ENCODE measurements around the gene KCNH3.

DNA sequence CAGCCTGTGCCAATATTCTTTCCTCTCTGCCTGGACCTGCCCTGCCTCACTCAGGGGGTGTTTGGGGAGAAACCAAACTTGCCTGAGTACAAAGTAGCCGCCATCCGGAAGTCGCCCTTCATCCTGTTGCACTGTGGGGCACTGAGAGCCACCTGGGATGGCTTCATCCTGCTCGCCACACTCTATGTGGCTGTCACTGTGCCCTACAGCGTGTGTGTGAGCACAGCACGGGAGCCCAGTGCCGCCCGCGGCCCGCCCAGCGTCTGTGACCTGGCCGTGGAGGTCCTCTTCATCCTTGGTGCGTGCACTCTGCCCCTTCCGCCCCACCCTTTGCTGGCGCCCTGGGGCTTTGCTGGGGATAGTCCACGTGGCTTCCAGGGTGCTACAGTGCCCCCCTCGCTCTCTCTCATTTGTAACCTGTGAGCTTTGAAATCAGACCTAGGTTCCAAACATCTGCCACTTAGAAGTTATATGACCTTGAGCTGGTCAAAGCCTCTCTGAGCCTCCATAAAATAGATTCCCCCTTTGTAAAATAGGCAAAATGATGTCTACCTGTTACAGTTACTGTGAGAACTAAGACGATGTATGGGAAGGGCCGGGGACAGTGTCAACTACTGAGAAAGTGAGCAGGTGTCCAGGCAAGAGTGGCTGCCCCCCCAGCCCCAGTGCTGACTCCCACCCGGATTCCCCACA, 4.5 kb downstream of the KCNH3 start:
- TF ChIP-seq, protein P1, sequence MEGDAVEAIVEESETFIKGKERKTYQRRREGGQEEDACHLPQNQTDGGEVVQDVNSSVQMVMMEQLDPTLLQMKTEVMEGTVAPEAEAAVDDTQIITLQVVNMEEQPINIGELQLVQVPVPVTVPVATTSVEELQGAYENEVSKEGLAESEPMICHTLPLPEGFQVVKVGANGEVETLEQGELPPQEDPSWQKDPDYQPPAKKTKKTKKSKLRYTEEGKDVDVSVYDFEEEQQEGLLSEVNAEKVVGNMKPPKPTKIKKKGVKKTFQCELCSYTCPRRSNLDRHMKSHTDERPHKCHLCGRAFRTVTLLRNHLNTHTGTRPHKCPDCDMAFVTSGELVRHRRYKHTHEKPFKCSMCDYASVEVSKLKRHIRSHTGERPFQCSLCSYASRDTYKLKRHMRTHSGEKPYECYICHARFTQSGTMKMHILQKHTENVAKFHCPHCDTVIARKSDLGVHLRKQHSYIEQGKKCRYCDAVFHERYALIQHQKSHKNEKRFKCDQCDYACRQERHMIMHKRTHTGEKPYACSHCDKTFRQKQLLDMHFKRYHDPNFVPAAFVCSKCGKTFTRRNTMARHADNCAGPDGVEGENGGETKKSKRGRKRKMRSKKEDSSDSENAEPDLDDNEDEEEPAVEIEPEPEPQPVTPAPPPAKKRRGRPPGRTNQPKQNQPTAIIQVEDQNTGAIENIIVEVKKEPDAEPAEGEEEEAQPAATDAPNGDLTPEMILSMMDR (conservative IDR thresholded peaks at IDR 0.05 in 1 of 2, IDR thresholded peaks at IDR 0.05 in 1 of 2; ENCODE audit: extremely low read depth in 1 of 2, insufficient read depth in 1 of 2, low read depth in 1 of 2, low read length in 2 of 2): no peak
- TF ChIP-seq EZH2 (IDR thresholded peaks at IDR 0.05; ENCODE audit: borderline replicate concordance, low read length): no peak
